IMR-90 (cell line): ENCODE data around the gene AKAP9.

Experiments
- POLR2A ChIP-seq: IDR thresholded peaks from 2 replicates; pipeline ENCODE4 v1.6.1; 2012; ENCODE audit warnings: mild to moderate bottlenecking, low read depth, low read length
- TF ChIP-seq, protein P1 (sequence below): conservative IDR thresholded peaks from 2 replicates; pipeline ENCODE4 v1.5.1; 2012; ENCODE audit warnings: mild to moderate bottlenecking, low read depth, low read length, improper control_type of control experiment

DNA sequence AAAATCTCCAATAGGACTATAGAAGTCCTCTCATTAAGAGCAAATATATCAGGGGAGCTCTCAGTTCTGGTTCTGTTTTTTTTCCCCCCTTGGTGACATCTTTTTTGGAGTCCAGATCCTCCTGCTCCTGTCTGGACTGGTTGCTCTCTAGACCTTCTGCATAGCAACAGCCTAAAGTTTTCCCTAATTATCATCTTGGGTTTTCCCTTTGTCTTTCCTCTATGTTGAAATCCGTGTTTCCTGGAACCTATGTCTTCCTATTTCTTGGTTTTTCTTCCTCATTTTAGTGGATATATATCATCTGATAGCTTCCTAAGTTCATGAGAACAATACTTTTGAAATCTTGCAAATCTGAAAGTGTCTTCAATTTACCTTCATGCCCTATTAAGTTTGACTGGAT is 30.5 kb upstream of the AKAP9 start:
- no peak for TF ChIP-seq POLR2A
- TF ChIP-seq, protein P1, sequence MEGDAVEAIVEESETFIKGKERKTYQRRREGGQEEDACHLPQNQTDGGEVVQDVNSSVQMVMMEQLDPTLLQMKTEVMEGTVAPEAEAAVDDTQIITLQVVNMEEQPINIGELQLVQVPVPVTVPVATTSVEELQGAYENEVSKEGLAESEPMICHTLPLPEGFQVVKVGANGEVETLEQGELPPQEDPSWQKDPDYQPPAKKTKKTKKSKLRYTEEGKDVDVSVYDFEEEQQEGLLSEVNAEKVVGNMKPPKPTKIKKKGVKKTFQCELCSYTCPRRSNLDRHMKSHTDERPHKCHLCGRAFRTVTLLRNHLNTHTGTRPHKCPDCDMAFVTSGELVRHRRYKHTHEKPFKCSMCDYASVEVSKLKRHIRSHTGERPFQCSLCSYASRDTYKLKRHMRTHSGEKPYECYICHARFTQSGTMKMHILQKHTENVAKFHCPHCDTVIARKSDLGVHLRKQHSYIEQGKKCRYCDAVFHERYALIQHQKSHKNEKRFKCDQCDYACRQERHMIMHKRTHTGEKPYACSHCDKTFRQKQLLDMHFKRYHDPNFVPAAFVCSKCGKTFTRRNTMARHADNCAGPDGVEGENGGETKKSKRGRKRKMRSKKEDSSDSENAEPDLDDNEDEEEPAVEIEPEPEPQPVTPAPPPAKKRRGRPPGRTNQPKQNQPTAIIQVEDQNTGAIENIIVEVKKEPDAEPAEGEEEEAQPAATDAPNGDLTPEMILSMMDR = no peak
